Measurements from ENCODE around the gene NFATC4.

The NFATC4 gene

DNA sequence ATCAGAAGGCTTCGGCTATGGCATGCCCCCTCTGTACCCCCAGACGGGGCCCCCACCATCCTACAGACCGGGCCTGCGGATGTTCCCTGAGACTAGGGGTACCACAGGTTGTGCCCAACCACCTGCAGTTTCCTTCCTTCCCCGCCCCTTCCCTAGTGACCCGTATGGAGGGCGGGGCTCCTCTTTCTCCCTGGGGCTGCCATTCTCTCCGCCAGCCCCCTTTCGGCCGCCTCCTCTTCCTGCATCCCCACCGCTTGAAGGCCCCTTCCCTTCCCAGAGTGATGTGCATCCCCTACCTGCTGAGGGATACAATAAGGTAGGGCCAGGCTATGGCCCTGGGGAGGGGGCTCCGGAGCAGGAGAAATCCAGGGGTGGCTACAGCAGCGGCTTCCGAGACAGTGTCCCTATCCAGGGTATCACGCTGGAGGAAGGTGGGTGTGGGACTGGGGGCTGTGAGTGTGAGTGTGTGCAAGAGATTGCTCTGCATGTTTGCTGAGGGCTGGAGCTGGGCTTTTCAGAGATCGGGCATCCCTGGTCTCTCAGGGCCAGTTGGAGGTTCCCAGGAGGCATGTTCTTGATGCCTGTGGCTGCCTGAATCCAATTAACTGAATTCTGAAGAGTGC lies 8.6 kb downstream of the NFATC4 start:
- no peak overlapping the region for H3K9ac ChIP-seq
- H3K36me3 ChIP-seq (ENCODE audit: insufficient read depth) = no peaks in the 10 kb centered on the region
- TF ChIP-seq, protein P1, sequence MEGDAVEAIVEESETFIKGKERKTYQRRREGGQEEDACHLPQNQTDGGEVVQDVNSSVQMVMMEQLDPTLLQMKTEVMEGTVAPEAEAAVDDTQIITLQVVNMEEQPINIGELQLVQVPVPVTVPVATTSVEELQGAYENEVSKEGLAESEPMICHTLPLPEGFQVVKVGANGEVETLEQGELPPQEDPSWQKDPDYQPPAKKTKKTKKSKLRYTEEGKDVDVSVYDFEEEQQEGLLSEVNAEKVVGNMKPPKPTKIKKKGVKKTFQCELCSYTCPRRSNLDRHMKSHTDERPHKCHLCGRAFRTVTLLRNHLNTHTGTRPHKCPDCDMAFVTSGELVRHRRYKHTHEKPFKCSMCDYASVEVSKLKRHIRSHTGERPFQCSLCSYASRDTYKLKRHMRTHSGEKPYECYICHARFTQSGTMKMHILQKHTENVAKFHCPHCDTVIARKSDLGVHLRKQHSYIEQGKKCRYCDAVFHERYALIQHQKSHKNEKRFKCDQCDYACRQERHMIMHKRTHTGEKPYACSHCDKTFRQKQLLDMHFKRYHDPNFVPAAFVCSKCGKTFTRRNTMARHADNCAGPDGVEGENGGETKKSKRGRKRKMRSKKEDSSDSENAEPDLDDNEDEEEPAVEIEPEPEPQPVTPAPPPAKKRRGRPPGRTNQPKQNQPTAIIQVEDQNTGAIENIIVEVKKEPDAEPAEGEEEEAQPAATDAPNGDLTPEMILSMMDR (conservative IDR thresholded peaks at IDR 0.05; ENCODE audit: low read depth, low read length) = no peak
- no peaks in the 10 kb centered on the region for H3K4me1 ChIP-seq (ENCODE audit: low read depth, poor library complexity, severe bottlenecking)
- no peak overlapping the region for H3K4me3 ChIP-seq (IDR thresholded peaks at IDR 0.05; ENCODE audit: insufficient read depth, low read depth, low read length)
- no peaks in the 10 kb centered on the region for H3K79me2 ChIP-seq (ENCODE audit: insufficient read depth, low read depth)
- H3K27me3 ChIP-seq (ENCODE audit: insufficient read depth, low read depth) = no peaks in the 10 kb centered on the region
- H3K27ac ChIP-seq = no peak overlapping the region
- no peaks in the 10 kb centered on the region for H4K20me1 ChIP-seq (ENCODE audit: insufficient read depth)
- no peak overlapping the region for H3K4me2 ChIP-seq
- H2AFZ ChIP-seq (ENCODE audit: low read depth) = no peak overlapping the region

DNA sequence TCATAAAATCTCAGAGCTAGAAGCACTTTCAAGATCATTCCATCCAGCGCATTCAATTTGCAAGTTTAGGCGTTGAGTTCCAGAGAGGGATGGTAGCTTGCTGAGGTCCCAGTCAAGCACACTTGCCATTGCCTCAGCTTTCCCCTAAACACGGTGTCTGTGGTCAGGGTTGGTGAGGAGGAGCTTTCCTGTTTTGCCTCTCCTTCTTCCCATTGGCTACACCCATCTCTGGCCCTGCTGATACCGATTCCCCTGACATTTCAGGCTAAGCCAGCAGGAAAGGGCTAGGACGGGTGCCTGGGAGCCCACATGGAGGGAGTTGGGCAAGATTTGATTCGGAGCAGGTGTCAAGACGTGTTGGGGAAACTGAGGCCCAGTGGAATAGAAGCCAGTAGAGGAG lies 9.1 kb downstream of the NFATC4 start:
- Histone ChIP-seq H3K79me2 (ENCODE audit: insufficient read depth, low read depth) (no peaks in the 10 kb centered on the region), H3K36me3 (ENCODE audit: insufficient read depth) (no peaks in the 10 kb centered on the region), H3K4me2 (no peak overlapping the region), H2AFZ (ENCODE audit: low read depth) (no peak overlapping the region), H3K9ac (no peak overlapping the region), H4K20me1 (ENCODE audit: insufficient read depth) (no peaks in the 10 kb centered on the region), H3K27ac (no peak overlapping the region), H3K4me1 (ENCODE audit: low read depth, poor library complexity, severe bottlenecking) (no peaks in the 10 kb centered on the region), H3K4me3 (IDR thresholded peaks at IDR 0.05; ENCODE audit: insufficient read depth, low read depth, low read length) (no peak overlapping the region), H3K27me3 (ENCODE audit: insufficient read depth, low read depth) (no peaks in the 10 kb centered on the region)
- TF ChIP-seq, protein P1 (conservative IDR thresholded peaks at IDR 0.05; ENCODE audit: low read depth, low read length) = no peak

DNA sequence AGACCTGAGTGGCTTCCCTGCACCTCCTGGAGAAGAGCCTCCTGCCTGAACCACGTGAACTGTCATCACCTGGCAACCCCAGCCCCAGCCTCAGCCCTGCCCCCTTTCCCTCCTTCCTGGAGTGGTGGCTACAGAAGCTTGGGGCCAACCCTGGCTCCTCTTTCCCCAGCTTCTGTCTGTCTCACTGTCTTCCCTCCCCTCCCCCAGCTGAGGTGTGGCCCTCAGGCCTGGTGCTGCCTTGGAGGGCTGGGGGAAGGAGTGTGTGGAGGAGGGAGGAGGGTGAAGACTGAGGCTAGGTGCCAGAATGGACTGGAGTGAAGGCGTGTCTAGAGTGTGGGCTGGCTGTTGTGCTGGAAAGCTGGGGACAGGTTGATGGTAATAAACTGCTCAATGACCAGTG lies 9.7 kb downstream of the NFATC4 start:
- H3K9ac ChIP-seq = no peak overlapping the region
- no peaks in the 10 kb centered on the region for H3K4me1 ChIP-seq (ENCODE audit: low read depth, poor library complexity, severe bottlenecking)
- no peaks in the 10 kb centered on the region for H3K27me3 ChIP-seq (ENCODE audit: insufficient read depth, low read depth)
- no peak overlapping the region for H2AFZ ChIP-seq (ENCODE audit: low read depth)
- no peak overlapping the region for H3K4me3 ChIP-seq (IDR thresholded peaks at IDR 0.05; ENCODE audit: insufficient read depth, low read depth, low read length)
- no peaks in the 10 kb centered on the region for H3K79me2 ChIP-seq (ENCODE audit: insufficient read depth, low read depth)
- H3K4me2 ChIP-seq = no peak overlapping the region
- TF ChIP-seq, protein P1 (conservative IDR thresholded peaks at IDR 0.05; ENCODE audit: low read depth, low read length) = no peak
- no peaks in the 10 kb centered on the region for H3K36me3 ChIP-seq (ENCODE audit: insufficient read depth)
- H4K20me1 ChIP-seq (ENCODE audit: insufficient read depth) = no peaks in the 10 kb centered on the region
- no peak overlapping the region for H3K27ac ChIP-seq

DNA sequence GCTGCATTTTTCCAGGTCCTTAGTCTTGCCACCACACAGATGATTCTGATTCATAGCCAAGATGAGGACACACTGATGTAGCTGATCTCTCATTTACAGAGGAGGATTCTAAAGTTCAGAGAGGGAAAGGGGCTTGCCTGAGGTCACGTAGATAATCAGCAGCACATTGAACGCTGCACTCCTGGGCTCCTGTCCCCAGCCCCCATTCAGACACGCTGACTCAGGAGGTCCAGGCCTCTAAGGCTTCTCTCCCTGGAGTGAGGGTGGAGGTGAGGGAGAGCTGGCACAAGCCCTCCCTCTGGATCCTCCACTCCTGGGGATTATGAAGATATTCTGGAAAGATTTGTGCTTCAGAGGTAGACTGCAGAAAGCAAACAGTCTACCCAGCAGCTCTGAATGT lies 10.3 kb downstream of the NFATC4 start:
- H4K20me1 ChIP-seq (ENCODE audit: insufficient read depth) = no peaks in the 10 kb centered on the region
- H3K36me3 ChIP-seq (ENCODE audit: insufficient read depth) = no peaks in the 10 kb centered on the region
- no peaks in the 10 kb centered on the region for H3K4me1 ChIP-seq (ENCODE audit: low read depth, poor library complexity, severe bottlenecking)
- no peak overlapping the region for H3K27ac ChIP-seq
- H3K4me3 ChIP-seq (IDR thresholded peaks at IDR 0.05; ENCODE audit: insufficient read depth, low read depth, low read length) = no peak overlapping the region
- no peak overlapping the region for H3K4me2 ChIP-seq
- no peaks in the 10 kb centered on the region for H3K27me3 ChIP-seq (ENCODE audit: insufficient read depth, low read depth)
- TF ChIP-seq, protein P1 (conservative IDR thresholded peaks at IDR 0.05; ENCODE audit: low read depth, low read length) = no peak
- H3K9ac ChIP-seq = no peak overlapping the region
- no peaks in the 10 kb centered on the region for H3K79me2 ChIP-seq (ENCODE audit: insufficient read depth, low read depth)
- no peak overlapping the region for H2AFZ ChIP-seq (ENCODE audit: low read depth)

Measured in KMS-11 (cell line).